H1 (cell line): ENCODE data around the gene SBSN. TPM values are rescaled to one million over a fixed set of nuclear protein-coding genes. Genes with fewer than 3 reads are reported as not detected.
A peak's percentile ranks its signal among the peaks of the same experiment; 100 is the strongest.

Source experiments
- CTCF ChIA-PET: fragments of 300-600 bp; sonication (Branson Sonifier 250); formaldehyde crosslinking; loops from one replicate; lab custom pipeline; 2021; ENCODE audit not compliant: partially characterized antibody; lab: Charles Lee
- POLR2A ChIA-PET: fragments of 300-600 bp; sonication (Branson Sonifier 250); formaldehyde crosslinking; loops from one replicate; lab custom pipeline; 2021; ENCODE audit warnings: inconsistent platforms; ENCODE audit not compliant: partially characterized antibody; lab: Charles Lee
- DNase-seq, 2 experiments: peaks; one replicate each; pipeline versions ENCODE4 v3.0.0 to v3.0.0-alpha.2; 2010 to 2022; ENCODE audit warnings: low spot score in 2 of 2, low read depth in 1 of 2, mixed read lengths in 1 of 2
- FAIRE-seq: peaks from 2 replicates; lab custom pipeline; 2011; peaks lifted over from hg19 to GRCh38; lab: Jason Lieb, UNC
- H2AFZ ChIP-seq: 2 replicates; pipeline ENCODE4 v1.8.1; 2012; ENCODE audit warnings: low read length, inconsistent platforms
- H2AK5ac ChIP-seq: 2 replicates; pipeline ENCODE4 v1.6.1; 2013; ENCODE audit warnings: low read depth, low read length
- H2BK120ac ChIP-seq: replicated peaks from 2 replicates; pipeline ENCODE3; 2013; ENCODE audit warnings: low read depth, low read length, inconsistent platforms
- H2BK12ac ChIP-seq: 2 replicates; pipeline ENCODE4 v1.6.1; 2013; ENCODE audit warnings: low read depth, low read length
- H2BK15ac ChIP-seq: 2 replicates; pipeline ENCODE4 v1.6.1; 2013; ENCODE audit warnings: low read length
- H2BK20ac ChIP-seq: 2 replicates; pipeline ENCODE4 v1.6.1; 2013; ENCODE audit warnings: low read length
- H2BK5ac ChIP-seq: 2 replicates; pipeline ENCODE4 v1.6.1; 2013; ENCODE audit warnings: low read depth, low read length
- H3K14ac ChIP-seq: 2 replicates; pipeline ENCODE4 v1.6.1; 2013; ENCODE audit warnings: inconsistent platforms; ENCODE audit not compliant: insufficient read length
- H3K18ac ChIP-seq: 2 replicates; pipeline ENCODE4 v1.6.1; 2013; ENCODE audit warnings: low read length; ENCODE audit errors: extremely low read depth
- H3K23ac ChIP-seq: 2 replicates; pipeline ENCODE4 v1.6.1; 2013; ENCODE audit warnings: inconsistent platforms; ENCODE audit not compliant: insufficient read length
- H3K23me2 ChIP-seq: 2 replicates; pipeline ENCODE4 v1.6.1; 2013; ENCODE audit warnings: low read depth, low read length
- H3K27ac ChIP-seq: 2 replicates; pipeline ENCODE4 v1.6.1; 2011; ENCODE audit warnings: low read depth, low read length, inconsistent platforms
- H3K27me3 ChIP-seq, 4 experiments: replicated peaks in 1 of 4; 1 replicate in 1 of 4; 2 replicates in 3 of 4; pipeline versions ENCODE4 v1.6.1 to v1.8.1; 2011 to 2013; ENCODE audit warnings: low read length in 3 of 4, mild to moderate bottlenecking in 3 of 4, inconsistent platforms in 2 of 4, mixed read lengths in 2 of 4, moderate library complexity in 1 of 4; ENCODE audit not compliant: control insufficient read depth in 3 of 4, insufficient read depth in 3 of 4; ENCODE audit errors: extremely low read depth in 1 of 4
- H3K36me3 ChIP-seq, 4 experiments: 2 replicates each; pipeline versions ENCODE4 v1.6.1 to v1.8.1; 2011 to 2013; ENCODE audit warnings: mild to moderate bottlenecking in 4 of 4, low read length in 3 of 4, moderate library complexity in 2 of 4, control low read depth in 1 of 4, inconsistent platforms in 1 of 4; ENCODE audit not compliant: insufficient read depth in 4 of 4, control insufficient read depth in 2 of 4
- H3K4ac ChIP-seq: replicated peaks from 2 replicates; pipeline ENCODE3; 2013; ENCODE audit warnings: low read length, low read depth, mixed read lengths, inconsistent platforms; ENCODE audit not compliant: insufficient read length
- H3K4me1 ChIP-seq, 4 experiments: replicated peaks in 1 of 4; 1 replicate in 1 of 4; 2 replicates in 3 of 4; pipeline versions ENCODE4 v1.6.1 to v1.8.1; 2011 to 2013; ENCODE audit warnings: low read length in 3 of 4, inconsistent platforms in 2 of 4, mixed read lengths in 1 of 4; ENCODE audit not compliant: insufficient read depth in 4 of 4, control insufficient read depth in 3 of 4
- H3K4me2 ChIP-seq, 2 experiments: 2 replicates each; pipeline versions ENCODE4 v1.6.1 to v1.8.1; 2011 to 2013; ENCODE audit warnings: low read depth in 2 of 2, low read length in 2 of 2, control low read depth in 1 of 2, inconsistent platforms in 1 of 2, mild to moderate bottlenecking in 1 of 2; ENCODE audit not compliant: insufficient read depth in 1 of 2
- H3K4me3 ChIP-seq, 4 experiments: fragments of 200-600, 300-600 bp in 1 of 4; sonication (generic), shearing (Covaris generic), sonication (Bioruptor Twin) in 1 of 4; 2 replicates each; pipeline versions ENCODE4 v1.5.1 to v1.8.1; 2011 to 2016; ENCODE audit warnings: low read length in 4 of 4, low read depth in 3 of 4, control low read depth in 2 of 4, inconsistent platforms in 2 of 4, mild to moderate bottlenecking in 2 of 4, mixed read lengths in 1 of 4, moderate library complexity in 1 of 4; ENCODE audit not compliant: insufficient read depth in 2 of 4; ENCODE audit errors: extremely low read depth in 1 of 4
- H3K56ac ChIP-seq: replicated peaks from 2 replicates; pipeline ENCODE3; 2013; ENCODE audit warnings: low read depth, mild to moderate bottlenecking, mixed read lengths, low read length, inconsistent platforms; ENCODE audit not compliant: insufficient read length
- H3K79me1 ChIP-seq: 2 replicates; pipeline ENCODE4 v1.6.1; 2013; ENCODE audit warnings: low read depth, low read length, control low read depth
- H3K79me2 ChIP-seq, 2 experiments: 2 replicates each; pipeline versions ENCODE4 v1.6.1 to v1.8.1; 2012 to 2013; ENCODE audit warnings: low read length in 2 of 2, mild to moderate bottlenecking in 2 of 2, inconsistent platforms in 1 of 2; ENCODE audit not compliant: insufficient read depth in 2 of 2, control insufficient read depth in 1 of 2
- H3K9ac ChIP-seq, 4 experiments: replicated peaks in 1 of 4; 1 replicate in 1 of 4; 2 replicates in 3 of 4; pipeline versions ENCODE4 v1.6.1 to v1.8.1; 2011 to 2013; ENCODE audit warnings: low read depth in 3 of 4, low read length in 3 of 4, control low read depth in 2 of 4, mild to moderate bottlenecking in 2 of 4, moderate library complexity in 2 of 4, inconsistent platforms in 1 of 4; ENCODE audit errors: extremely low read depth in 1 of 4
- H3K9me3 ChIP-seq, 2 experiments: 2 replicates each; pipeline versions ENCODE4 v1.6.1 to v1.8.1; 2012 to 2013; ENCODE audit warnings: mild to moderate bottlenecking in 2 of 2, moderate library complexity in 2 of 2, control low read depth in 1 of 2, inconsistent platforms in 1 of 2, low read depth in 1 of 2, low read length in 1 of 2, mixed read lengths in 1 of 2; ENCODE audit not compliant: insufficient read depth in 2 of 2
- H4K20me1 ChIP-seq, 2 experiments: replicated peaks in 1 of 2; 2 replicates each; pipeline versions ENCODE3 to v1.8.1; 2011 to 2013; ENCODE audit warnings: inconsistent platforms in 2 of 2, low read length in 2 of 2, mild to moderate bottlenecking in 1 of 2; ENCODE audit not compliant: insufficient read depth in 2 of 2, control insufficient read depth in 1 of 2
- H4K5ac ChIP-seq: 2 replicates; pipeline ENCODE4 v1.6.1; 2013; ENCODE audit warnings: low read length, low read depth, mixed read lengths, inconsistent platforms; ENCODE audit not compliant: insufficient read length
- H4K8ac ChIP-seq: 2 replicates; pipeline ENCODE4 v1.8.0; 2013; ENCODE audit warnings: mild to moderate bottlenecking, moderate library complexity, low read length, inconsistent platforms; ENCODE audit not compliant: insufficient read depth; ENCODE audit errors: extremely low read depth
- H4K91ac ChIP-seq: replicated peaks from 2 replicates; pipeline ENCODE3; 2013; ENCODE audit warnings: low read length, mixed read lengths, inconsistent platforms; ENCODE audit not compliant: insufficient read length
- CBX5 ChIP-seq: fragments of 300-800, 300-1000 bp; sonication (generic); IDR thresholded peaks from 2 replicates; pipeline ENCODE4 v1.7.1; 2016; ENCODE audit warnings: antibody characterized with exemption, low read length, low read depth
- CTCF ChIP-seq, 3 experiments: IDR thresholded peaks; 1 replicate in 2 of 3; 2 replicates in 1 of 3; pipeline versions ENCODE4 v1.5.1 to v1.6.1; 2011; ENCODE audit warnings: low read length in 3 of 3, mild to moderate bottlenecking in 3 of 3, inconsistent platforms in 2 of 3, low read depth in 1 of 3, moderate library complexity in 1 of 3; ENCODE audit not compliant: insufficient read depth in 1 of 3; ENCODE audit errors: control extremely low read depth in 1 of 3
- NRF1 ChIP-seq: IDR thresholded peaks from 2 replicates; pipeline ENCODE4 v1.6.1; 2011; ENCODE audit warnings: mild to moderate bottlenecking, low read depth, low read length, improper control_type of control experiment
- RBBP5 ChIP-seq: IDR thresholded peaks from 2 replicates; pipeline ENCODE4 v1.7.1; 2012; ENCODE audit warnings: low read depth, mild to moderate bottlenecking, inconsistent platforms, low read length, moderate library complexity, borderline replicate concordance
- SIN3A ChIP-seq, 2 experiments: IDR thresholded peaks in 1 of 2; conservative IDR thresholded peaks in 1 of 2; 2 replicates each; pipeline ENCODE4 v1.6.1; 2011 to 2012; ENCODE audit warnings: low read length in 2 of 2, improper control_type of control experiment in 1 of 2, low read depth in 1 of 2, mild to moderate bottlenecking in 1 of 2
- TBP ChIP-seq: IDR thresholded peaks from 2 replicates; pipeline ENCODE4 v1.6.1; 2011; ENCODE audit warnings: low read depth, low read length, improper control_type of control experiment
- WGBS, 2 experiments: shearing (Covaris generic) in 1 of 2; methylation state at CpG; one replicate each; pipeline versions ENCODE4 v1.1.6 to v1.1.7; 2013 to 2015; ENCODE audit warnings: low lambda C conversion rate in 2 of 2, mixed read lengths in 2 of 2, inconsistent platforms in 1 of 2, low coverage in 1 of 2, missing lambda C conversion rate in 1 of 2; ENCODE audit not compliant: insufficient replicate concordance in 2 of 2, insufficient coverage in 1 of 2, insufficient read length in 1 of 2; ENCODE audit errors: extremely low coverage in 1 of 2, missing lambda C conversion rate in 1 of 2; 5-methylcytosine and 5-hydroxymethylcytosine counted together
- polyA plus RNA-seq, 7 experiments: library from polyadenylated mRNA; depleted of rRNA in 3 of 7; stranded (reverse) in 5 of 7; unstranded in 2 of 7; fragments of >200 nt in 5 of 7; fragments of 200-250 nt in 2 of 7; gene quantifications; 1 replicate in 5 of 7; 2 replicates in 1 of 7; 4 replicates in 1 of 7; pipeline versions ENCODE4 v1.2.1 to v1.2.3, GENCODE V29; 2011 to 2013; ENCODE audit warnings: missing spikeins in 2 of 7, mixed read lengths in 2 of 7
- total RNA-seq: library from RNA; stranded (reverse); fragmentation: NEBNext Ultra II Directional; extraction: Animal tissue kit (Norgen Biotek cat#: 25700); gene quantifications from 2 replicates; pipeline ENCODE4 v1.2.1, GENCODE V29; 2021

The SBSN gene
- total and polyA plus RNA-seq, 2 of the 8 experiments (the other 6 are each of a cell fraction or from before 2014, with no cell fraction given), result not detected

- Histone ChIP-seq H3K4me1 (peaks cover 0 to 22% (median 19%) of the 10 kb centered on the region in 4 experiments; a peak in 6 of 7 replicates), H2BK120ac (no peak within 1 kb of the TSS), H3K4me2 (peak within 1 kb of the TSS; percentile 64 to 75), H4K20me1 (no peaks in the 10 kb centered on the region), H2BK20ac (0 out of 2 replicates have a peak within 1 kb of the TSS, but pooled peaks have one; percentile 18), H2BK12ac (peak within 1 kb of the TSS; percentile 75; the same call in 1 of the 2 replicates), H2BK15ac (peak within 1 kb of the TSS; percentile 4; the same call in 1 of the 2 replicates), H4K5ac (no peak within 1 kb of the TSS), H3K4me3 (peak within 1 kb of the TSS; percentile 8 to 57 (median 37); a peak in 7 of 8 replicates), H3K9ac (no peak within 1 kb of the TSS), H3K23ac (no peak within 1 kb of the TSS), H3K27ac (no peak within 1 kb of the TSS), H3K23me2 (peaks cover 10% of the 10 kb centered on the region; the same call in 1 of the 2 replicates), H3K9me3 (no peaks in the 10 kb centered on the region), H2BK5ac (peak within 1 kb of the TSS; percentile 60; the same call in 1 of the 2 replicates), H4K8ac (peak within 1 kb of the TSS; percentile 70), H3K18ac (peak within 1 kb of the TSS; percentile 71), H3K27me3 (peaks cover 0 to 11% (median 6%) of the 10 kb centered on the region in 4 experiments; a peak in 3 of 7 replicates), H3K79me1 (no peaks in the 10 kb centered on the region; the same call in 1 of the 2 replicates), H3K79me2 (peaks cover 0 to 10% of the 10 kb centered on the region in 2 experiments; a peak in 2 of 4 replicates), H2AK5ac (no peak within 1 kb of the TSS), H3K4ac (no peak within 1 kb of the TSS), H3K36me3 (no peaks in the 10 kb centered on the region), H3K14ac (no peak within 1 kb of the TSS), H2AFZ (peak within 1 kb of the TSS; percentile 86), H4K91ac (no peak within 1 kb of the TSS), H3K56ac (no peak within 1 kb of the TSS)
- DNase-seq (peak in 1 of 2 experiments; percentile 68), FAIRE-seq (no peak)
- WGBS, 2 experiments, result 28% methylated on average over 15 of the region's 15 CpGs; no CpG with 5 or more reads in 1 of the 2 experiments
- CTCF ChIA-PET, result interaction anchor here (0.9 to 2.0 kb wide), 7 partner anchors 8 to 79 kb away, joined by 3 to 9 read pairs (median 6); no protein-coding TSS in a partner anchor
- POLR2A ChIA-PET, result interaction anchor here (1.1 to 2.1 kb wide), 6 partner anchors 9 to 99 kb away, joined by 3 to 8 read pairs (median 4); partner anchors contain the start of gene HAUS5
- peak in 1 of 2 experiments; percentile 30; a peak in 1 of 4 replicates for TF ChIP-seq SIN3A (conservative IDR thresholded peaks at IDR 0.05 in 1 of 2, IDR thresholded peaks at IDR 0.05 in 1 of 2; ENCODE audit: low read depth in 1 of 2, low read length in 2 of 2)
- peak; percentile 18; the same call in 1 of the 2 replicates for TF ChIP-seq TBP
- TF ChIP-seq CBX5, result no peak
- TF ChIP-seq RBBP5, result peak; percentile 51; the same call in 1 of the 2 replicates
- TF ChIP-seq NRF1, result no peak
- TF ChIP-seq CTCF (IDR thresholded peaks at IDR 0.05; ENCODE audit: control extremely low read depth in 1 of 3, insufficient read depth in 1 of 3, low read depth in 1 of 3, low read length in 3 of 3), result peak; percentile 15 to 43 (median 32); a peak in 3 of 4 replicates
Observed at GRCh38 chr19:35513628-35514281, 14.4 kb downstream of the SBSN start, which contains the start of gene DMKN. Gene DMKN, minus strand, starts transcription at chr19:35513649. Its CDS starts 174 bp downstream, at chr19:35513475.
